KMS-11 (cell line): ENCODE measurements around the gene TGFA.

Source experiments
- H2AFZ ChIP-seq: fragments of 200-600 bp; sonication (generic); 2 replicates; pipeline ENCODE4 v1.6.1; 2016; ENCODE audit warnings: antibody characterized with exemption, mixed run types, low read depth
- H3K27ac ChIP-seq: fragments of 200-600 bp; sonication (generic); 2 replicates; pipeline ENCODE4 v1.6.1; 2016; ENCODE audit warnings: mild to moderate bottlenecking, mixed run types
- H3K27me3 ChIP-seq: fragments of 200-600 bp; sonication (generic); 2 replicates; pipeline ENCODE4 v1.6.1; 2017; ENCODE audit warnings: mild to moderate bottlenecking, low read depth, mixed run types, moderate library complexity; ENCODE audit not compliant: insufficient read depth
- H3K36me3 ChIP-seq: fragments of 200-600 bp; sonication (generic); 2 replicates; pipeline ENCODE4 v1.6.1; 2017; ENCODE audit warnings: mild to moderate bottlenecking, mixed run types; ENCODE audit not compliant: insufficient read depth
- H3K4me1 ChIP-seq: fragments of 200-600 bp; sonication (generic); 2 replicates; pipeline ENCODE4 v1.6.1; 2016; ENCODE audit warnings: mild to moderate bottlenecking, low read depth, mixed run types; ENCODE audit not compliant: poor library complexity, severe bottlenecking
- H3K4me2 ChIP-seq: fragments of 200-600 bp; sonication (generic); 2 replicates; pipeline ENCODE4 v1.7.0; 2016; ENCODE audit warnings: mild to moderate bottlenecking, mixed run types
- H3K4me3 ChIP-seq: fragments of 200-600 bp; sonication (generic); IDR thresholded peaks from 2 replicates; pipeline ENCODE4 v1.6.1; 2017; ENCODE audit warnings: low read depth, low read length, mixed read lengths; ENCODE audit not compliant: insufficient read depth
- H3K79me2 ChIP-seq: fragments of 200-600 bp; sonication (generic); 2 replicates; pipeline ENCODE4 v1.6.1; 2016; ENCODE audit warnings: low read depth, mixed run types; ENCODE audit not compliant: insufficient read depth
- H3K9ac ChIP-seq: fragments of 200-600 bp; sonication (generic); 2 replicates; pipeline ENCODE4 v1.6.1; 2016; ENCODE audit warnings: mild to moderate bottlenecking, mixed run types
- H4K20me1 ChIP-seq: fragments of 200-600 bp; sonication (generic); 2 replicates; pipeline ENCODE4 v1.6.1; 2016; ENCODE audit warnings: mild to moderate bottlenecking, mixed run types; ENCODE audit not compliant: insufficient read depth
- CTCF ChIP-seq: fragments of 200-600 bp; sonication (generic); conservative IDR thresholded peaks from 2 replicates; pipeline ENCODE4 v1.6.1; 2017; ENCODE audit warnings: low read depth, mild to moderate bottlenecking, antibody characterized with exemption, low read length, moderate library complexity, mixed read lengths

Gene TGFA

GRCh38 chr2:70574109-70574508, 20.5 kb upstream of the TGFA start:
- Histone ChIP-seq H3K4me2 (peak overlapping the region; percentile 91), H3K9ac (no peak overlapping the region), H2AFZ (peak overlapping the region; percentile 28), H3K4me1 (peaks cover 79% of the 10 kb centered on the region), H3K36me3 (no peaks in the 10 kb centered on the region), H3K27ac (peak overlapping the region; percentile 47; the same call in 1 of the 2 replicates), H3K79me2 (no peaks in the 10 kb centered on the region), H4K20me1 (no peaks in the 10 kb centered on the region), H3K27me3 (no peaks in the 10 kb centered on the region), H3K4me3 (peak overlapping the region; percentile 88)
- no peak for TF ChIP-seq CTCF

- TF ChIP-seq CTCF = no peak
- Histone ChIP-seq H4K20me1 (no peaks in the 10 kb centered on the region), H3K27ac (no peak overlapping the region), H3K4me1 (peaks cover 46% of the 10 kb centered on the region), H3K4me2 (no peak overlapping the region), H3K4me3 (no peak overlapping the region), H3K27me3 (no peaks in the 10 kb centered on the region), H3K36me3 (no peaks in the 10 kb centered on the region), H3K79me2 (no peaks in the 10 kb centered on the region), H3K9ac (no peak overlapping the region), H2AFZ (no peak overlapping the region)
These were observed 16.5 kb upstream of the TGFA start for GRCh38 chr2:70570041-70570661.

GRCh38 chr2:70569559-70569958, 15.9 kb upstream of the TGFA start:
- H3K4me1 ChIP-seq = peaks cover 40% of the 10 kb centered on the region
- no peak overlapping the region for H3K27ac ChIP-seq
- TF ChIP-seq CTCF = no peak
- H3K79me2 ChIP-seq = no peaks in the 10 kb centered on the region
- no peaks in the 10 kb centered on the region for H4K20me1 ChIP-seq
- H3K27me3 ChIP-seq = no peaks in the 10 kb centered on the region
- H3K9ac ChIP-seq = no peak overlapping the region
- H3K4me2 ChIP-seq = no peak overlapping the region
- no peak overlapping the region for H2AFZ ChIP-seq
- H3K4me3 ChIP-seq = no peak overlapping the region
- H3K36me3 ChIP-seq = no peaks in the 10 kb centered on the region

GRCh38 chr2:70566906-70567305, 13.3 kb upstream of the TGFA start:
- Histone ChIP-seq H3K4me2 (no peak overlapping the region), H3K27ac (no peak overlapping the region), H3K4me1 (peaks cover 19% of the 10 kb centered on the region), H3K4me3 (no peak overlapping the region), H3K79me2 (no peaks in the 10 kb centered on the region), H3K36me3 (no peaks in the 10 kb centered on the region), H4K20me1 (no peaks in the 10 kb centered on the region), H3K9ac (no peak overlapping the region), H3K27me3 (no peaks in the 10 kb centered on the region), H2AFZ (no peak overlapping the region)
- TF ChIP-seq CTCF = no peak
